Sigmoid colon (tissue), 7 donors: ENCODE data around the gene SMARCC2. TPM values are rescaled to one million over a fixed set of nuclear protein-coding genes. Genes with fewer than 3 reads are reported as not detected.

ENCODE experiments used
- DNase-seq: peaks from one replicate; pipeline ENCODE4 v3.0.0-alpha.2; 2019
- H3K27ac ChIP-seq, 4 donors: fragments of 200-600 bp; sonication (generic); one replicate each; pipeline ENCODE4 v1.5.1; 2016 to 2019; ENCODE audit warnings: mild to moderate bottlenecking in 1 of 4
- H3K27me3 ChIP-seq, 3 donors: fragments of 200-600 bp; sonication (generic); one replicate each; pipeline ENCODE4 v1.5.1; 2019; ENCODE audit warnings: mild to moderate bottlenecking in 1 of 3
- H3K36me3 ChIP-seq, 4 donors: fragments of 200-600 bp; sonication (generic); one replicate each; pipeline ENCODE4 v1.5.1; 2016 to 2019
- H3K4me1 ChIP-seq, 4 donors: fragments of 200-600 bp; sonication (generic); one replicate each; pipeline ENCODE4 v1.5.1; 2017 to 2019
- H3K4me3 ChIP-seq, 4 donors: fragments of 200-600 bp; sonication (generic); one replicate each; pipeline ENCODE4 v1.5.1; 2017 to 2019; ENCODE audit warnings: mild to moderate bottlenecking in 2 of 4, moderate library complexity in 1 of 4
- H3K9me3 ChIP-seq, 4 donors: fragments of 200-600 bp in 3 of 4; sonication (generic) in 3 of 4; one replicate each; pipeline versions ENCODE4 v1.5.1 to v1.6.1; 2013 to 2019
- CTCF ChIP-seq, 4 experiments: fragments of 450-650 bp in 3 of 4; fragments of 200-600 bp in 1 of 4; IDR thresholded peaks; one replicate each; pipeline ENCODE4 v1.5.1; 2016 to 2019; ENCODE audit warnings: antibody characterized with exemption in 4 of 4, mild to moderate bottlenecking in 3 of 4, moderate library complexity in 2 of 4
- EP300 ChIP-seq, 4 donors: sonication (generic); formaldehyde crosslinking; IDR thresholded peaks; one replicate each; pipeline ENCODE4 v1.6.1; 2017; ENCODE audit warnings: antibody characterized with exemption in 4 of 4
- POLR2A ChIP-seq, 2 donors: fragments of 450-650 bp; IDR thresholded peaks; one replicate each; pipeline ENCODE4 v1.6.1; 2016; ENCODE audit warnings: antibody characterized with exemption in 2 of 2, mild to moderate bottlenecking in 2 of 2, moderate library complexity in 2 of 2
- POLR2AphosphoS5 ChIP-seq, 4 donors: sonication (generic); formaldehyde crosslinking; IDR thresholded peaks; one replicate each; pipeline ENCODE4 v1.6.1; 2017; ENCODE audit warnings: antibody characterized with exemption in 4 of 4
- WGBS, 2 donors: extraction: QIAGEN DNeasy Blood & Tissue Kit; methylation state at CpG; one replicate each; pipeline ENCODE4 v1.1.7; 2013; 5-methylcytosine and 5-hydroxymethylcytosine counted together
- intact Hi-C: fragments of 100-400 bp; cut with DNase I; formaldehyde crosslinking; loops from one replicate; pipeline ENCODE4 v1.15.1; 2023
- polyA plus RNA-seq, 3 donors: library from polyadenylated mRNA; stranded (reverse); fragments of 200-250 nt; gene quantifications; one replicate each; pipeline ENCODE4 v1.2.3, GENCODE V29; 2013
- total RNA-seq, 4 donors: library from RNA; depleted of rRNA; stranded (reverse); fragments of >200 nt; gene quantifications; one replicate each; pipeline ENCODE4 v1.1.0, GENCODE V29; 2016
- donor health status: healthy with polysubstance abuse.
- donor health status: Bipolar disorder and iron deficiency.
- donor health status: healthy.

SMARCC2 gene
- total and polyA plus RNA-seq, 7 donors: 18.0 to 135 (median 55.7) TPM

GRCh38 chr12:56234746-56235436 lies 45.6 kb upstream of the SMARCC2 start:
- Histone ChIP-seq H3K4me1 (no peaks in the 10 kb centered on the region), H3K9me3 (no peaks in the 10 kb centered on the region), H3K4me3 (no peak overlapping the region), H3K27me3 (no peaks in the 10 kb centered on the region), H3K27ac (no peak overlapping the region), H3K36me3 (peaks cover 4 to 32% (median 6%) of the 10 kb centered on the region in 4 donors)
- intact Hi-C loops: no loop called here
- no peak for TF ChIP-seq POLR2A (IDR thresholded peaks at IDR 0.05)
- no peak for TF ChIP-seq CTCF (IDR thresholded peaks at IDR 0.05)
- TF ChIP-seq POLR2AphosphoS5 (IDR thresholded peaks at IDR 0.05): no peak
- WGBS, 2 donors: 86 to 88% methylated on average over 16 of the region's 16 CpGs
- no peak for DNase-seq

DNA sequence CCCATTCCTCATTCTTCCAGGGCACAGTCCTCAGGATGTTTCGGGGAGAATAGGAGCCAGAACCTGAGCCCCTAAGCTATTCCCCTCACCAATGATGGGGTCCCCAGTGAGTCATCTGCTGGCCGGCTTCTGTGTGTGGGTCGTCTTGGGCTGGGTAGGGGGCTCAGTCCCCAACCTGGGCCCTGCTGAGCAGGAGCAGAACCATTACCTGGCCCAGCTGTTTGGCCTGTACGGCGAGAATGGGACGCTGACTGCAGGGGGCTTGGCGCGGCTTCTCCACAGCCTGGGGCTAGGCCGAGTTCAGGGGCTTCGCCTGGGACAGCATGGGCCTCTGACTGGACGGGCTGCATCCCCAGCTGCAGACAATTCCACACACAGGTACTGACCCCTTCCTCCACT lies 41.9 kb upstream of the SMARCC2 start:
- H3K4me1 ChIP-seq: no peaks in the 10 kb centered on the region
- H3K36me3 ChIP-seq: peaks cover 0 to 28% (median 0%) of the 10 kb centered on the region in 4 donors
- H3K27ac ChIP-seq: no peak overlapping the region
- no peak for DNase-seq
- no peaks in the 10 kb centered on the region for H3K27me3 ChIP-seq
- TF ChIP-seq POLR2AphosphoS5 (IDR thresholded peaks at IDR 0.05): no peak
- TF ChIP-seq CTCF (IDR thresholded peaks at IDR 0.05): no peak
- TF ChIP-seq EP300 (IDR thresholded peaks at IDR 0.05): no peak
- no peak for TF ChIP-seq POLR2A (IDR thresholded peaks at IDR 0.05)
- H3K4me3 ChIP-seq: no peak overlapping the region
- intact Hi-C loops: no loop called here
- WGBS, 2 donors: 16 to 70% methylated on average over 11 of the region's 11 CpGs
- H3K9me3 ChIP-seq: no peaks in the 10 kb centered on the region

- no peak for DNase-seq
- WGBS, 2 donors: 16 to 62% methylated on average over 8 of the region's 8 CpGs
- H3K27me3 ChIP-seq: no peaks in the 10 kb centered on the region
- peaks cover 0 to 29% (median 0%) of the 10 kb centered on the region in 4 donors for H3K36me3 ChIP-seq
- intact Hi-C loops: no loop called here
- TF ChIP-seq POLR2AphosphoS5 (IDR thresholded peaks at IDR 0.05) (no peak), CTCF (IDR thresholded peaks at IDR 0.05) (no peak), POLR2A (IDR thresholded peaks at IDR 0.05) (no peak), EP300 (IDR thresholded peaks at IDR 0.05) (no peak)
- no peak overlapping the region for H3K27ac ChIP-seq
- H3K4me3 ChIP-seq: no peak overlapping the region
- H3K4me1 ChIP-seq: no peaks in the 10 kb centered on the region
- H3K9me3 ChIP-seq: no peaks in the 10 kb centered on the region
These were observed 41.3 kb upstream of the SMARCC2 start for GRCh38 chr12:56230432-56231183.

DNA sequence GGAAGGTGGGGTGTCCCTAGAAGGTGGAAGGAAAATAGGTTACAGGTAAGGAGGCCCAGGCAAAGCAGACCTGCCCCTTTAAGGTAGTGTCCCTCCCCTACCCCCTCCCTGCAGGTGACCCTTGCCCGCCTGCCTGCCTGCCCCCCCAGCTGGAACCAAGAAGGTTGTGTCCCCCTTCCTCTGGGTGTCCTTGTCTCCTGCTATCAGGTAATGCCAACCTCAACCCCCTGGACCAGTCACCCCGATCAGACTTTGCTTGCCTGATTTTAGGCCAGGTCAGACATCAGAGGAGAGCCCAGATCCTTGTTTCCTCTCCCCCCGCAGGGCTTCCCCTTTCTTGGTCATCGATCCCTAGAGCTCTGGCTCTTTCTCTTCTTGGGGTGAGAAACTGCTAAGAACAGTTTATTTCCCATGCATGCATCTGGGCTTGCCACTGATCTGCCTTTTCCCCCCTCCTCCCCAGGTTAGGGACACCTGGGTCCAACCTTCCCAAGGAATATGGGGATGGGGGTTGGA lies 40.7 kb upstream of the SMARCC2 start, which contains the start of gene SLC39A5:
SLC39A5 (plus strand) TSS at position 136 of the 516 bp plus-strand sequence. CDS start 1,224 bp downstream, outside the sequence.
- intact Hi-C loops: no loop called here
- Histone ChIP-seq H3K4me3 (no peak within 1 kb of the TSS), H3K27ac (no peak within 1 kb of the TSS), H3K9me3 (no peaks in the 10 kb centered on the region), H3K27me3 (no peaks in the 10 kb centered on the region), H3K36me3 (peaks cover 0 to 29% (median 0%) of the 10 kb centered on the region in 4 donors), H3K4me1 (peaks cover 0 to 6% (median 3%) of the 10 kb centered on the region in 4 donors)
- no peak for DNase-seq
- 18 to 63% methylated on average over 4 of the region's 4 CpGs for WGBS, 2 donors
- TF ChIP-seq POLR2A (IDR thresholded peaks at IDR 0.05): no peak
- TF ChIP-seq POLR2AphosphoS5 (IDR thresholded peaks at IDR 0.05): no peak
- TF ChIP-seq CTCF (IDR thresholded peaks at IDR 0.05): no peak
- TF ChIP-seq EP300 (IDR thresholded peaks at IDR 0.05): no peak
